ENCODE results near the gene MEN1. TPM values are rescaled to one million over a fixed set of nuclear protein-coding genes. Genes with fewer than 3 reads are reported as not detected.

Gene MEN1
- total and polyA plus RNA-seq, 7 donors = 6.8 to 26.1 (median 9.4) TPM

GRCh38 chr11:64767344-64768299 lies 42.7 kb downstream of the MEN1 start:
- H3K4me3 ChIP-seq = no peak overlapping the region
- H3K27ac ChIP-seq = peak overlapping the region; percentile 65 to 81 (median 74)
- no peaks in the 10 kb centered on the region for H3K27me3 ChIP-seq
- peaks cover 65 to 95% (median 87%) of the 10 kb centered on the region in 4 donors for H3K36me3 ChIP-seq
- intact Hi-C loops (cut with DNase I) = no loop called here
- TF ChIP-seq EP300 (IDR thresholded peaks at IDR 0.05) (no peak), POLR2AphosphoS5 (IDR thresholded peaks at IDR 0.05) (peak in 1 of 4 donors; percentile 21), POLR2A (IDR thresholded peaks at IDR 0.05) (no peak), CTCF (IDR thresholded peaks at IDR 0.05) (peak; percentile 65 to 81 (median 76))
- WGBS, 2 donors = 56% methylated on average over 19 of the region's 19 CpGs
- peak; percentile 86 for DNase-seq
- peaks cover 0 to 62% (median 44%) of the 10 kb centered on the region in 4 donors for H3K4me1 ChIP-seq
- no peaks in the 10 kb centered on the region for H3K9me3 ChIP-seq

GRCh38 chr11:64766881-64767280 lies 43.5 kb downstream of the MEN1 start:
- DNase-seq = peak; percentile 67
- Histone ChIP-seq H3K36me3 (peaks cover 65 to 89% (median 83%) of the 10 kb centered on the region in 4 donors), H3K4me1 (peaks cover 0 to 62% (median 48%) of the 10 kb centered on the region in 4 donors)

GRCh38 chr11:64765851-64766665 lies 44.3 kb downstream of the MEN1 start:
- intact Hi-C loops (cut with DNase I) = no loop called here
- no peak overlapping the region for H3K4me3 ChIP-seq
- H3K9me3 ChIP-seq = no peaks in the 10 kb centered on the region
- peak overlapping the region; percentile 65 to 88 (median 82) for H3K27ac ChIP-seq
- H3K36me3 ChIP-seq = peaks cover 65 to 82% (median 77%) of the 10 kb centered on the region in 4 donors
- H3K27me3 ChIP-seq = no peaks in the 10 kb centered on the region
- peaks cover 0 to 62% (median 52%) of the 10 kb centered on the region in 4 donors for H3K4me1 ChIP-seq
- peak; percentile 63 for DNase-seq
- WGBS, 2 donors = 91 to 92% methylated on average over 42 of the region's 42 CpGs
- TF ChIP-seq EP300 (IDR thresholded peaks at IDR 0.05) (no peak), POLR2A (IDR thresholded peaks at IDR 0.05) (no peak), POLR2AphosphoS5 (IDR thresholded peaks at IDR 0.05) (no peak), CTCF (IDR thresholded peaks at IDR 0.05) (no peak)

More at GRCh38 chr11:64766881-64767280, 43.5 kb downstream of the MEN1 start:
- WGBS, 2 donors = 95 to 98% methylated on average over 11 of the region's 11 CpGs
- TF ChIP-seq POLR2A (IDR thresholded peaks at IDR 0.05) (no peak), CTCF (IDR thresholded peaks at IDR 0.05) (no peak), POLR2AphosphoS5 (IDR thresholded peaks at IDR 0.05) (no peak), EP300 (IDR thresholded peaks at IDR 0.05) (no peak)
- no peaks in the 10 kb centered on the region for H3K27me3 ChIP-seq
- intact Hi-C loops (cut with DNase I) = no loop called here
- peak overlapping the region; percentile 65 to 81 (median 74) for H3K27ac ChIP-seq
- no peaks in the 10 kb centered on the region for H3K9me3 ChIP-seq
- H3K4me3 ChIP-seq = no peak overlapping the region

GRCh38 chr11:64765291-64765850 lies 45.0 kb downstream of the MEN1 start:
- DNase-seq = no peak
- Histone ChIP-seq H3K27me3 (no peaks in the 10 kb centered on the region), H3K27ac (peak overlapping the region; percentile 79 to 88 (median 82)), H3K9me3 (no peaks in the 10 kb centered on the region), H3K4me3 (no peak overlapping the region), H3K4me1 (peaks cover 0 to 66% (median 58%) of the 10 kb centered on the region in 4 donors), H3K36me3 (peaks cover 60 to 75% (median 70%) of the 10 kb centered on the region in 4 donors)
- no peak for TF ChIP-seq POLR2AphosphoS5 (IDR thresholded peaks at IDR 0.05)
- TF ChIP-seq CTCF (IDR thresholded peaks at IDR 0.05) = peak in 1 of 4 experiments; percentile 11
- TF ChIP-seq POLR2A (IDR thresholded peaks at IDR 0.05) = no peak
- 92% methylated on average over 30 of the region's 30 CpGs for WGBS, 2 donors
- intact Hi-C loops (cut with DNase I) = no loop called here
